Measurements from ENCODE around the gene MRPS27.

MRPS27 gene

GRCh38 chr5:72252574-72253155, 67.4 kb downstream of the MRPS27 start:
- DNase-seq = no peak

DNA sequence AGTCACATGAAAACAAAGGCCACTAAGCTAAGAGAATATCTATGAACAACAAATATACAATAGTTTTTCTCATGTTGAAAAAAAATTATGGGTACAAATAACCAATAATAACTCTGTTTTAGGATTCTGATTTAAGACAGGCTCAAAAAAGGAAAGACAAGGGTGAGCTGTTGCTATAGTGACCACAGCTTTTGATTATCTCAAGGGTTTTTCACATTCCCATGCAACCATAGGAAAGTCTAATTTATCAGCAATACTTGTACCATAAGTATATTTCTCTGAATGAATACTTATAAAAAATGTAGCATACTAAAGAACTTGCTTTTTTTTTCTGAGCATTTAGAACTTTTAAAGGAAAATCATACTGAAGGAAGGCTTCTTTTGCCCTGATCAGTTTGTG, 68.0 kb downstream of the MRPS27 start:
- no peak for DNase-seq

DNA sequence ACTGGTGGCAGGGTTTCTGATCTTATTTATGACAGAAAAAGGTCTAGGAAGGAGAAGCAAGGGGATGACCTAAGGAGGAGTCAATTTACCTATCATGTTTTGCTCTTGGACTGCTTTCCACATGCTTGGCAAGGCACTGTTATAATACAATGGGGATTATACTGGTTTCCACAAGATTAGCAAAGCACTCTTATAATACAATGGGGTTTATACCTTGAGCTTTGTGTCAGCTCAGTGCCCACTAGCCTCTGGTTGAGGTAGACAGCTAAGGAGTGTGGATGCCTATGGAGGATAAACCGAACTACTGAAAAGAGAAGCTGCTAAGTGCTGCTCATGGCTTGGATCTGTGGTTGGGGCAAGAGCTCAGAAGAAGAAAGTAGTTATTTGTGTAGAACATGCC, 68.7 kb downstream of the MRPS27 start:
- no peak for DNase-seq

DNA sequence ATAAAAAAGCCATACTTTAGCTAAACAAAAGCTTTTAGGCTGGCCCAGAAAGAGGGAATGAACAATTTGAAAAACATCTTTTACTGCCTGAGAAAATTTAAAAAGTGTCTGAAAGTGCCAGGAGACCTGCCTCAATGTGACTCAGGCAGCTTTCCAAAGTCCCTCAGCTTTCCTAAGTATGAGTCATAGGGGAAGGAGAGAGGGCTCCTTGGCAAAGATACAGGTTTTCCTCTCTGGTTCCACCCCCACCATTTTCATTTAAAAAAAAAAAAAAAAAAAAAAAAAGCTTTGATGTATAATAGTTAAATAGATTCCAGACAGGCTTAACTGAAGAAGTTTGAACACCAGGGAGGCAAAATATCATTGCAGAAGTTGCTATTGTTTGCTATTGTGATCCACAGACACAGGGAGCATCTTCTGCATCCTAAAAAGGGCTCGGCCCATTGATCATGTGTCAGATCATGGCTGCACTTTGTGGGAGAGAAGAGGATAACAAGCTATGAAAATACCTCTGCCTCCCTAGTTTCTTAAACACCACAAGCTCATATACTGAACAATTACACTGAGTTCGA, 71.5 kb downstream of the MRPS27 start:
- no peak for DNase-seq

- no peak for DNase-seq
These were observed 73.0 kb downstream of the MRPS27 start for GRCh38 chr5:72246954-72247442.

DNA sequence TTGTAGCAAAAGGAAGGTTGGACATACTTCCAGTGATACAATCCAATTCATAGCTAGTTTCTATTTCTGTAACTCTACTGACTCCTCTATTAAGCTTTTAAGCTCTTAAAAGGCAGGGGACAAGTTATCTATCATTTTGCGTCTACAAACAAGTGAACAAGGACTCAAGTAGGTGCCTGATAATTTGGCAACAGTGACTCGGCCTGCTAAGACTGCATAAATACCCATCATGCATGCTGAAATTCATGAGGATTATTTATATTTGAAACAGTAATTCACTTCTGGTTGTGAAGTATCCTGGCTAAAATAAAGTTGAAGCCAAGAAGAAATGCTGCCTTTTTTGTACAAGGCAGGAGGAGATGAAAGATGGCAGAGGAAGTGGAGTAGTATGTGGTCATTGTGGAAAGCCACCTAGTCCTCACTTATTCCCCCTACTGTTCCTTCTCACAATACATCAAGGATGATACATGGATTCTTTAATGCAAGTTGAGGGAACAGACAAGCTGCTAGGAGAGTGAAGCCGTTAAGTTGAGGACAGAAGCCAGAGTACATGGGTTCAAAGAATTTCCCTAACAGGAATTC, 74.0 kb downstream of the MRPS27 start:
- DNase-seq = no peak

DNA sequence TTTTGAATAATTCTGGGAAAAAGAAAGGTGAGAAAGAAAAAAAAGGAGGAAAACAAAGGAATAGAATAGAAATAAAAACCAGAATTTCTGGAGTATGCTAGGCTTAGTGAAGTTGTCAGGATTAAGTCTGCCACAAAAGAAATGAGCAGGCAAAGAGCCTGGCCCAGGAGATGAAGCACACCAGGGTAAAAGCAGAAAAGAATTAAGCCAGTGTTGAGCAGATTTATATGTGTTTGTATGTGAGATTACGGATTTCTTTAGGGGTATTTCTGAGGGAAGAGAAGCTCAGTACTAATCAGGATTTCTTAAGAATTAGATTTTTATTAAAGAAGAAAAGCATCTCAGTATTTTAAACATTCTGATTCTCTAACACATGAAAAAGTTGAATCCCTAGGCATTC, 74.5 kb downstream of the MRPS27 start:
- no peak for DNase-seq

DNA sequence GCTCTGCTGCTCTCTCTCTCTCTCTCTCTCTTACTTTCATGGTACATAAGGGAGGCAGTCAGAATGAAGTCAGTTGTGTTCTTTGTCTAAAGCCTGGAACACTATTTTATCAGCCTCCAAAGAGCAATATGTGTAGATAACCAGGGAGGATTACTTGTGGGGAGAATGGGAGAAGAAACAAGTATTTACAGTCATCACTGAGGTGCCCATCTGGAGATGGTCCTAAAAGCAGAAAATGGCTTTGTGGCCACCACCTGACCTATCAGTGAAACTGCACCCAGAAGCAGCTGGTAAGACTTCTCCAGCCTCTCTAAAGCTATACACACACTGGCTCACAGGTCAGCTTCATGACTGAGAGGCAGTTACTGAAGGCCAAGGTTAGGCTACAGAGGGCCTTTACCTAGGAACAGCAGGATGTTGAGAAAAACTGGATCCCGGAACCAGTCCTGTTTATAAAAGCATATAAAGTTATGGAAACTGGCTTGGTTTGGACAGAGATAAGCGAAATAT, 75.1 kb downstream of the MRPS27 start:
- no peak for DNase-seq

DNA sequence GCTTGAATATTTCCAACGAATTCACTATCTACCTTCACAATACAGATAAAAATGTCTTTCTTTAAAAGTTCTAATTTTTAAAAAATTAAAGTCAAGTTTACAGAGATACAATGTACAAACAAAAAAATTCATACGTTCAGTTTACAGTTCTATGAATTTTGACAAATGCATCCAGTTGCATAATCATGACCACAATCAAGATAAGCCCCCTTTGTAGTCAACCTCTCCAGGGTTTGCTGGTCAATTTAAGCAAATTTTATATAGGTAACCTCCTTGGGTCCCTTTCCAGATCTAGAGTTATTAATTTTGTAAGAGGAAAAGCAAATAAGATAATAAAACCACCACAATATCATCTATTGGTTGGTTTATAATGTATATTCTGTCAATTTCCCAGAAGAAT, 76.3 kb downstream of the MRPS27 start:
- DNase-seq = no peak

- DNase-seq = no peak
These were observed 77.1 kb downstream of the MRPS27 start for GRCh38 chr5:72242796-72243475.

- DNase-seq = no peak
These were observed 78.6 kb downstream of the MRPS27 start for GRCh38 chr5:72241346-72242003.

- no peak for DNase-seq
These were observed 81.2 kb downstream of the MRPS27 start for GRCh38 chr5:72238712-72239445.

- DNase-seq = no peak
These were observed 82.2 kb downstream of the MRPS27 start for GRCh38 chr5:72237879-72238278.

GRCh38 chr5:72237415-72237814, 82.6 kb downstream of the MRPS27 start:
- no peak for DNase-seq

DNA sequence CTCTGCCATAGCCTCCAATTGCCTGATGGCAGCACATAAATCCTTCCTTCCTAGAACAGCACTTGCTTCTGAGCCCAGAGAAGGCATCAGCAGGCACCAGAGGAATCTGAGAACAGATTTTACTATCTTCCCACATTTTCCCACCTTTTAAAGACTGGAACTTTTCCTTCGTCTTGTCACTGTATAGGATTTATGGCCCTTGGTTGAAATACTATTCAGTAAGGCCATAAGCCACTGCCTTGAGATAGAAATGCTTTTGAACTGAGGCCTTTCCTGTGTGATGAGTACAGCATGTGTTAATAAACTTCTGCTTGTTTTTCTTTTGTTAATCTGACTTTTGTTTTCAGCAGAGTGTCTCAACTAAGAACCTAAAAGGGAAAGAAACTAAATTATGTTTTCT, 84.3 kb downstream of the MRPS27 start:
- no peak for DNase-seq

DNA sequence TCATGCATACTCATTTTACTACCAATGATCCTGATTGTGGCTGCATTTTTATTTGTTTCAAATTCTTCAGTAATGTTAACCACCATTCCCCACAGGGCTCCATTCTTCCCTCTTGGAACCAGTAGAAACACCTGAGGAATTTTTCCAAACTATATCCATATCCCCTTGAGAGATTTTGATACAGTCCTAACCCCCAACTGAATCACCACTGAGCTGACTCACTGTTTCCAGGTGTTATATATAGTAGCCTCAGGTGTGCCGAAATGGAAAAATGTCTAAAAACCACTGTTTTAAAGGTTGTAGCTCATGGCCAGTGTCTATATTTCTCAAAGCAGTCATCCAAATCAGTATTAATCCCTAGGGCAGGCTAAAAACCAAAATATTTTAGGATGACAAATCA, 85.2 kb downstream of the MRPS27 start:
- DNase-seq = no peak

DNA sequence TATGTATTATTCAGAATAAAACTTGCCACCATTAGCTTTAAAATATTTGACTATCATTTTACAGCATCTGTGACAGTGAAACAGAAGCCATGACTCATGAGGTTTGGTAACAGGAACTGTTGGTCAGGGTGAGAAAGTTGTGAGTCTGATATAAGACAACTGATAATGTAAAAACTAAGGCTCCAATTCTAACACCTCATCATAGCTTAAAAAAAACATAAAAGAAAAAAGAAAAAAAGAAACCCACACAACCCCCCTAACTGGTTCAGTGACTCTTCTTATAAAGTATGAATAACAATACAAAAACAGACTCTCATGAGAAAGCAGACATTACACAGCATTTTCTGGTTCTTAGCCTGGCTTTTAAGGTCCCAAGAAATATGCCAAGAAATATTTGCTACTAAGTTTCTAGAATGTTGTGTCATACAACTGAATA, 85.8 kb downstream of the MRPS27 start:
- DNase-seq = no peak

GRCh38 chr5:72233835-72234234, 86.2 kb downstream of the MRPS27 start:
- no peak for DNase-seq

DNA sequence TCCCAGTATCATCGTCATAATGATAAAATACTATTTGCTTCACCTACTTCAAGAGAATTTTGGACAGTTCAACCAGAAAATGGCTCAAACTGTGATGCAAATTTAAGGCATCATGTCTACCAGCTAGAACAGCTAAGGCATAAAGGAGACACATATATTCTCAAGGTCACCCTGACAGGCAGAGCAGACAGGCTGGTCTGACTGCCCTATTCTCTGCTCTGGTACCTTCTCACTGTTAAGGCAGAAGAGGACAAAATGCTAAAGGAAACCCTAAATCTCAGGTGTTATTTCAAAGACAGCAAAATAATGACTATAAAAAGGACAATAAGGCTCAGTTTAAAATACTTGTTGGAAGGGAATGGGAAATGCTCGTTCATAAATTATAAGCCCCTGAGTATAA, 87.2 kb downstream of the MRPS27 start:
- DNase-seq = no peak

DNA sequence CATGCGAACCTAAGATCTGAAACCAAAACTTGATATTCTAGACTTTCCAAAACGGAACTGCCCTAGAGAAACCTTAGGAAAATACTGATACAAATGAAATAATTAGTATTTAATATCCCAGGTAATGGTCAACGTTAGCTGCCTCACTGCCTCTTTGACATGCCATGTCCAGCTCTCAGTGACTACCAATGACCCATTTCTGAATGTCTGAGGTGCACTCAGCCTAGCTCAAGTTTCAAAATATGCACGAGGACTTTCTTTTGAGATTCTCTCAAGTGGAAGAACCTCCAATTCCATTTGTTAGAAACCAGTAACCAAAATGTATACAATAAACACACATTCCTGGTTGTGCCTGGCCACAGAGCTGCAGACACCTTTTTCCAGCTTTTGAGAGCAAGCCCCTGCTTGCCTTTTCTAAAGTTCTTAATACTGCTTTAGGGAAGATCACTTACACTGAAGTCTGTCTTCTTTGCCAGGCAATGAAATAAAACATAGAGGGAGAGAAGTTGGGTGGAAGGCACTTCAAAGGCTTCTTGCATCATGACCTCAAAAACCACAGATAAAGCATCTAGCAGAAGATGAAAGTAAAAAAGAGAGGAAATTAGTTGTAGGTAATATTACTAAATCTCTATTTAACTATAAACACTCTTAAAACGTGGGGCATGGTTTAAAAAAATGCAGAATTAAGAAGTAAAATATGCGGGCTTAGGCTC, 87.9 kb downstream of the MRPS27 start:
- DNase-seq = no peak

DNA sequence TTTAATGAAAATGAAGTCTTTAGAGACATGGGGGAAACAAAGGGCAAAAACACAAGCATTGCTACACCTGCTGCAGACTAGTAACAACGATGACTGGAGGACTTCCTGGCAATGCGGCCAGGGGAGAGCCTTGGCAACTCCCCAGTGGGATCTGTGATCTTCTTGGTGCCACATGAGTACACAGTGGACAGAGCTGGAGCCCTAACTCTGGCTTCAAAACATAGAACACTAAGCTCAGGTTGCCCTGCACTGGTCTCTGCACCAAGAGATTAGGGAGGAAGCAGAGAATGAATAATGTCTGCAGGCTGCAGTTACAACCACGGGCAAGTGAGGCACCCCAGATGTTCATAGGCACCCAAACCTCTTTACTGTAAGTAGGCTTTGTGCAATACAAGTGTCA, 91.1 kb downstream of the MRPS27 start:
- no peak for DNase-seq

- no peak for DNase-seq
These were observed 93.1 kb downstream of the MRPS27 start for GRCh38 chr5:72226950-72227349.

Data from CD4-positive, alpha-beta T cell treated with Interferon gamma for 1 hour (primary cell).